GM19043 (cell line): ENCODE measurements around the gene PLXNA2.

ENCODE experiments used
- ATAC-seq: cut with Tn5 transposase; IDR thresholded peaks from one replicate; pipeline ENCODE4 v1.9.1; 2021; ENCODE audit warnings: low read depth; ENCODE audit not compliant: unreplicated experiment

PLXNA2 gene

GRCh38 chr1:208225954-208226937 is 17.9 kb downstream of the PLXNA2 start:
- ATAC-seq = no peak

GRCh38 chr1:208224192-208224713 is 19.9 kb downstream of the PLXNA2 start:
- ATAC-seq = no peak

DNA sequence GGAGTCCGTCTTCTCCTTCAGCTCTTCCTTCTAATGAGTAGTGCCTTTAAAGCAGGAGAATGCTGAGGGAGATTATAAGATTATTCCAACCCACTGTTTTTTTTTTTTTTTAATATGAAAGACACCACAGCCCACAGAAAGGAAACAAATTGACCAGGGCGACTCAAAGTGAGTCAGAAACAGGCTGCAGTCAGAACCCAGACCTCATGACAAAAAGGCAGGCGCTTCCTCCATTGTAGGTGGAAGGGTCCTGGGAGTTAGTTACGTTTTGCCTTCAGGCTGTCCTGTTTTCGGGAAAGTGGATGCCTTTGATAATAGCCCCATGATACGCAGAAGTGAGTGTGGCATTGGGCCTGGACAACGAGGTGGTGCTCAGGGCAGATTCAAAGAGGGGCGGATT is 21.0 kb downstream of the PLXNA2 start:
- ATAC-seq = no peak

DNA sequence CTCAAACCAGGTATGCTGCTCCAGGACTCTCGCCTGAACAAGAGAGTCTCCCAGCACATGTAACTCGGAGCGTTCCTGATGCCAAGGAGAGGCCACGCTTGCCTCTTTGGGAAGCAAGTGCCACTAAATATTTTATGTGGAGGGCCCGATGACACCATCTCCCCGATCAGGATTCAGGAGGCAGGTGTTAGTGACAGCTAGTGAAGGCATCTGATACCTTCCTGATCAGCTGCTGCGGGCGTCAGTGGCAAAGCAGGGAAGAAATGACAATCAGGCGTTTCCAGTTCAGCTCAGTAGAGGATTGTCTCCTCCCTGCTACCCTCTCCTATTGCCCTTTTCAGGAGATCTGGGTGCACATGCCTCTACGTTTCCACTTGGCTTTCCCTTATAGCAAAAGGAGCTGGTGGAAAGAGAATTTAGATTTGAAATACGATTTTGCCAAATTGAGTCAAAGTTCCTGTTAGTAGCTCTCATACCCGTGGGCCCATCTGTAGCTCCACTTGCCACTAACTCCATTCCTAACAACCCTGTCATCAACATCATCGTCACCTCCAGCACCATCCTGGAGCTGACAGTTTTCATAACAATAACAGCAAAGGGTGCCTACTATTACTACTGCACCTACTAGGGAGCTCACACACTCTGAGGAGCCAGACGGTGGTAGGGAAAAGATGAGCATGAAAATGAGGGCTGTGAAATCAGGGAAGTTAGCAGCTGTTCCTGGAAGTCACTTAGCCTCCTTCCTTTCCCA is 21.6 kb downstream of the PLXNA2 start:
- no peak for ATAC-seq

- ATAC-seq = no peak
Measured at GRCh38 chr1:208221291-208221622, 22.9 kb downstream of the PLXNA2 start.

GRCh38 chr1:208219659-208220282 is 24.4 kb downstream of the PLXNA2 start:
- no peak for ATAC-seq

DNA sequence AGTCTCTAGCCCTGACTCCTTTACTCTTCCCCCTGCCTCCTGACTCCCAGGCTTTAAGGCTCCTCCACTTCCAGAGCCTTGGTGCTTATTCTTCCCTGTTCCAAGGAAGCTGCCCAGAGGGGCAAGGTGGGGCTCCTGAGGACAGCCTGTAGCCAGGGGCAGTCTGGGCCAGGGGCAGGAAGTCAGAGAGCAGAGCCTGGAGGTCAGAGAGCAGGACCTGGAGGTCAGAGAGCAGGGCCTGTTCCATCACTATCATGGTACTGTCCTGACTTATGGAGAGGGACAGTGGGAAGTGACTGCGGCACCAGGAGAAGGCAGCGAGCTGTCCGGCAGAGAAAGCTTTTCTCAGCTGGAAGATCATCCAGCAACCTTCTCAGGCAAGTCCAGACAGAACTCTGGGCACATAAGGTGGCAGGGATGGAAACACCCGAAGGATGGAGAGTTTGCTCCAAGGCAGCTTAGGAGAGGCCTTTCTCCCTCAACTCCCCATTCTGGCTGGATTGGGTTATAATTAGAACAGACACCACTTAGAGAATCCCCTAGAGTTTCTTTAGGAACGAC is 25.0 kb downstream of the PLXNA2 start:
- no peak for ATAC-seq

DNA sequence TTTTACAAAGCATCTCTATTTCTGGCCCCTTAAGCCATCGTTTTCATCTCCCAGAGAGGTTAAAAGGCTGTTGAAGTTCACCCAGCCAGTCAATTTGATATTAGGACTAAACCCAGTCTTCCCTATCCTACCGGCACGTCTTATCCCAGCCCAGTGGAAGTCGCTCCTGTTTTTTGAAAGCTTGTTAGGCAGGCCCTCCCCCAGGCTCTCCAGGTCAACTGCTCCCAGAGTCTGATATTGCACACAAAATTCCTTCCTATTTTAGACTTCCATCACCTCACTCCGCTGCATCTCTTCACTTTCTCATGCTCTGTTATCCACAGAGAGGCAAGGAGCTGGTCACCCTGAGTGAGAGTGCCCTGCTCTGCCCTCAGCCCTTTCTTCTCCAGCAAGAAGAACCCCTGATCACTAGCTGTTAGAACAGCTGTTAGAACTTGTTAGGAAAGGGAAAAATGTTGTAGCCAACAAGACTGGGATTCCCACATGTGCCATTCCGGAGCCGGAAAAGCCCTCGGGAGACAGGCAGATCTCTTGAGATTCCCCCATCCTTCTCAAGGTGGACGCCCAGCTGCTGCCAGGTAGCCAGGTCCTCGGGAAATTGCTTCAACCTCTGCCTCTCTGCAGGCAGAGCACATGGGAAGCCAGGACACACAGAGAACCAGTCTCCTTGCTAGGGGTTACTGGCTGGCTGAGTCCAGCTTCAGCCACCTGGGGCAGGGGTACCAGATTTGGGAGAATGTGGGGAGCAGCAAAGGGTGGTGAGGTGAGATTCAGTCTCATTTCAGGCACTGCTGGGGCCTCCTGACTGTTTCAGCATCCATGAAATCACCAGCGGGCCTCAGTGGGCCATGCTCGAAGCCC is 25.7 kb downstream of the PLXNA2 start:
- ATAC-seq = no peak

DNA sequence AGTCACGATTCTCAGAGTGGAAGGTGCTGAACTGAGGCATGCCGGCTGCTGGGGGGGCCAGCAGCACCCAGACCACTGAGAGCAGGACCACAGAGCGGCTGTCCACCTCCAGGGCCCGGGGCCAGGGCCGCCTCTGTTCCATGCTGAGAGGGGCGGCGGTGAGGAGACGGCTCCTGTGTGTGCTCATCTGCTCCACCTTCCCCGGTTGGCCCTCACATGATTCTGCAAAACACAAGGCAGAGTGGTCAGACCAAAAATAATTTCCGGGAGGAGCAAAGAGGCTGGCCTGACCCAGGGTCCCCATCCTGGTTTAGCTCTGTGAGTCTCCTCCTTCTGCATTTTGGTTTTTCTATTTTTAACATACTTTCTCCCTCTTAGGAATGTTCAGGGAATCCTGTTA is 26.4 kb downstream of the PLXNA2 start:
- ATAC-seq = no peak

DNA sequence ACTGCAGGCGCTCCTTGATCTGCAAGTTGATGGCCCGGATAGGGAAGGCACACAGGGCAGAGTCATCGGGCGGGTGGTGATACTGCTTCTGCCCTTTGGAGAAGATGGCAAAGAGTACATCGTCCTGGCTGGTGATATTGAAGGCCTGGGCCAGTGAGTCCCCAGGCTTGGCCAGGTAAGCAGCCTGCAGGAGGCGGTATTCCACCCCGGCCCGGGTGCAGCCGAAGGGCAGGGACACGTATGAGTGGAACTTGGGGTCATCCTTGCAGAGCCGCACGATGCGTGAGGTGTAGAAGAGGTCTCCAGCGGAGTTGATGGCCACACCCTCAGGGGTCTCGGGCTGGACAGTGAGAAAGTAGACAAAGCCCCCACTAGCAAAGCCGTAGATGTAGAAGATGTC is 27.4 kb downstream of the PLXNA2 start:
- ATAC-seq = no peak

- ATAC-seq = no peak
Measured at GRCh38 chr1:208216062-208216461, 28.1 kb downstream of the PLXNA2 start.

- no peak for ATAC-seq
Measured at GRCh38 chr1:208215393-208215792, 28.8 kb downstream of the PLXNA2 start.

- ATAC-seq = no peak
Measured at GRCh38 chr1:208213786-208214185, 30.4 kb downstream of the PLXNA2 start.

DNA sequence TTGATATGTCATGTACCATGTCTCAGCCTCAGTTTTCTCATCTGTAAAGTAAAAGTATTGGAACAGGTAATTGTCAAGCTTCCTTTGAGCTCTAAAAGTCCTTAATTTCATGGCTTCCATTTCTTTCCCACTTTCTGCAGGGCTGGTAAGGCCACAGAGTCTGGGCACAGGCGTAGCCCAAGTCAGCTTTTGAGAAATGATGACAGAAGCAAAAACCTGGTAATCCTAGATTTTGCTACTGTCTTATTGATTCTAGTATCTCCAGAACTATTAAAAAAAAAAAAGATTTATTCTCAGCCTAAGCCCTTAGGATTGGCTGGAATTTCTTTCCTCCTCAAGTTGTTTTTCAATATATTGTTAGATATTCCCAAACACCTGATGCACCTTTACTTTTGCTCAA is 31.3 kb downstream of the PLXNA2 start:
- ATAC-seq = no peak

GRCh38 chr1:208211921-208212843 is 32.0 kb downstream of the PLXNA2 start:
- no peak for ATAC-seq

DNA sequence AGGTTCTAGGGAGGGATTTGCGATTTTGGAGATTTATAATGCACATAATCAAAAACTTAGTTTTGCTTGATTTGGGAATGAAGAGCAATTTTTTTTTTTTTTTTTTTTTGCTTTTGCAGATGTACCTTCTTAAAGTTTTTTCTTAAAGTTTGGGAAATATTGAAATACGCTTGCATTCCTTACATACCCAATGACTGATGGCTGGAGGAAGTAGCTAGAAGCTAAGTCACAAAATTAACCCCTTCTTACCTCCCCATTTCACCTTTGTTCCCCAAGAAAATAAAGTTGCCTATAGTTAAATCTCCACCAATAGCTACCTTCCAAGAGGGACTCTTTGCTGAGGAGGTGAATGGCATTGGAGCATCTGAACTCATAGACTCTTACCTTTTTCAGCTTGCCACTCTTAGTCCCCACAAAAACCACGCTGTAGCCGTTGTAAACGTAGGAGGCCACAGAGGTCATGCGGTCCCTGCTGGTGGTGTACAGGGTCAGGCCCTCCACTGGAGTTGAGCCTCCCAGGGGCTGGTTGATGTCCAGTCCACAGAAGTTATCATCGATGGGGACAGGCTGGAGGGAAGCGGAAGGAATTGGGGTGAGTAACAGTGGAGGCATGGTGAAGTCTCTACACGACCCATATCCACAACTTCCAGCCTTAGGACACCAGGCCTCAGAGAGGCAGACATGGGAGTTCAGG is 34.1 kb downstream of the PLXNA2 start:
- no peak for ATAC-seq

DNA sequence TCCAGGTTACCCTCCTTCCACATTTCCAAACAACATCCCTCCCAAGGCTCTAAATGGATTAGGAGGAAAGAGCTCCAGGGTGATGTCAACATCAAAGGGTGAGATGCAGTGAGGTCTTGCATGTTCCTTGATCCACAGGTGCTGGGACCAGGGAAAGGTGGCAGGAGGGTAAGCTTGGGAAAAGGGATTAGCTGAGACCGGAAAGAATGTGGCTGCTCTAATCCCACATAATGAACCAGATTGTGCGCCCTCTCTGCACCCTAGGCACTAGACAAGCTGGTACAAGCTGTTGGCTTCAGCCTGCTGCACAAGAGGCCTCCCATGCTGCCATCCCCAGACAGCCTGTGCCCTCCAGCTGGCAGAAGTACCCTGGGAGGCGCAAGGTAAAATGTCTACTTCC is 34.9 kb downstream of the PLXNA2 start:
- no peak for ATAC-seq

- ATAC-seq = no peak
Measured at GRCh38 chr1:208208132-208208487, 36.1 kb downstream of the PLXNA2 start.
